Upper lobe of left lung (tissue), 6 donors: Measurements from ENCODE around the gene GLRA1. TPM values are rescaled to one million over a fixed set of nuclear protein-coding genes. Genes with fewer than 3 reads are reported as not detected.

Experiments used
- ATAC-seq, 2 donors: fragments of 200-7000 bp; cut with Tn5 transposase; one replicate each; pipeline ENCODE4 v1.9.1; 2022; ENCODE audit warnings: mild to moderate bottlenecking in 2 of 2, moderate library complexity in 2 of 2; ENCODE audit not compliant: low FRiP score in 2 of 2
- DNase-seq, 2 donors: peaks; one replicate each; pipeline ENCODE4 v3.0.0-alpha.2; 2019 to 2020
- H3K27ac ChIP-seq, 4 donors: fragments of 200-600 bp; sonication (generic); one replicate each; pipeline ENCODE4 v1.5.1; 2016 to 2019
- H3K27me3 ChIP-seq, 4 donors: fragments of 200-600 bp; sonication (generic); one replicate each; pipeline ENCODE4 v1.5.1; 2017 to 2019
- H3K36me3 ChIP-seq, 4 donors: fragments of 200-600 bp; sonication (generic); one replicate each; pipeline ENCODE4 v1.5.1; 2016 to 2019
- H3K4me1 ChIP-seq, 4 donors: fragments of 200-600 bp; sonication (generic); one replicate each; pipeline ENCODE4 v1.5.1; 2018 to 2019
- H3K4me3 ChIP-seq, 4 donors: fragments of 200-600 bp; sonication (generic); one replicate each; pipeline ENCODE4 v1.5.1; 2017 to 2019; ENCODE audit warnings: mild to moderate bottlenecking in 2 of 4, moderate library complexity in 1 of 4
- H3K9me3 ChIP-seq, 4 donors: fragments of 200-600 bp; sonication (generic); one replicate each; pipeline ENCODE4 v1.5.1; 2018 to 2019
- EP300 ChIP-seq, 4 donors: sonication (generic); formaldehyde crosslinking; IDR thresholded peaks; one replicate each; pipeline ENCODE4 v1.5.1; 2017; ENCODE audit warnings: antibody characterized with exemption in 4 of 4, control low read depth in 2 of 4
- POLR2A ChIP-seq, 4 donors: fragments of 450-650 bp; IDR thresholded peaks; one replicate each; pipeline ENCODE4 v1.5.1; 2016 to 2017; ENCODE audit warnings: antibody characterized with exemption in 4 of 4, mild to moderate bottlenecking in 2 of 4
- POLR2AphosphoS5 ChIP-seq, 2 donors: sonication (generic); formaldehyde crosslinking; IDR thresholded peaks; one replicate each; pipeline ENCODE4 v1.5.1; 2017; ENCODE audit warnings: antibody characterized with exemption in 2 of 2
- WGBS, 2 donors: methylation state at CpG; one replicate each; pipeline ENCODE4 v1.1.5; 2017 to 2018; 5-methylcytosine and 5-hydroxymethylcytosine counted together
- total RNA-seq, 6 donors: library from RNA; depleted of rRNA in 4 of 6; stranded (reverse); fragments of >200 nt in 4 of 6; gene quantifications; one replicate each; pipeline versions ENCODE4 v1.1.0 to v1.2.1, GENCODE V29; 2016 to 2021
- TF ChIP-seq, protein P1 (sequence below), 6 experiments: fragments of 450-650 bp in 4 of 6; fragments of 200-600 bp in 2 of 6; sonication (generic) in 2 of 6; IDR thresholded peaks; one replicate each; pipeline ENCODE4 v1.5.1; 2016 to 2019; ENCODE audit warnings: antibody characterized with exemption in 6 of 6
- donor health status: DM: no; HTN: no; CAD: no; lungs with moderate emphysema.
- donor health status: DM: no; HTN: yes; CAD: no; lungs with severe emphysema.

GLRA1 gene
- total RNA-seq, 6 donors from 2014 or later = not detected

- no peaks in the 10 kb centered on the region for H3K36me3 ChIP-seq
- H3K9me3 ChIP-seq = no peaks in the 10 kb centered on the region
- ATAC-seq = no peak
- H3K4me1 ChIP-seq = no peaks in the 10 kb centered on the region
- no peak for DNase-seq
- no peak overlapping the region for H3K4me3 ChIP-seq
- WGBS, 2 donors = 72 to 83% methylated on average over 9 of the region's 9 CpGs
- H3K27ac ChIP-seq = no peak overlapping the region
- TF ChIP-seq POLR2A (IDR thresholded peaks at IDR 0.05) (no peak), POLR2AphosphoS5 (IDR thresholded peaks at IDR 0.05) (no peak), EP300 (IDR thresholded peaks at IDR 0.05) (no peak)
- TF ChIP-seq, protein P1, sequence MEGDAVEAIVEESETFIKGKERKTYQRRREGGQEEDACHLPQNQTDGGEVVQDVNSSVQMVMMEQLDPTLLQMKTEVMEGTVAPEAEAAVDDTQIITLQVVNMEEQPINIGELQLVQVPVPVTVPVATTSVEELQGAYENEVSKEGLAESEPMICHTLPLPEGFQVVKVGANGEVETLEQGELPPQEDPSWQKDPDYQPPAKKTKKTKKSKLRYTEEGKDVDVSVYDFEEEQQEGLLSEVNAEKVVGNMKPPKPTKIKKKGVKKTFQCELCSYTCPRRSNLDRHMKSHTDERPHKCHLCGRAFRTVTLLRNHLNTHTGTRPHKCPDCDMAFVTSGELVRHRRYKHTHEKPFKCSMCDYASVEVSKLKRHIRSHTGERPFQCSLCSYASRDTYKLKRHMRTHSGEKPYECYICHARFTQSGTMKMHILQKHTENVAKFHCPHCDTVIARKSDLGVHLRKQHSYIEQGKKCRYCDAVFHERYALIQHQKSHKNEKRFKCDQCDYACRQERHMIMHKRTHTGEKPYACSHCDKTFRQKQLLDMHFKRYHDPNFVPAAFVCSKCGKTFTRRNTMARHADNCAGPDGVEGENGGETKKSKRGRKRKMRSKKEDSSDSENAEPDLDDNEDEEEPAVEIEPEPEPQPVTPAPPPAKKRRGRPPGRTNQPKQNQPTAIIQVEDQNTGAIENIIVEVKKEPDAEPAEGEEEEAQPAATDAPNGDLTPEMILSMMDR (IDR thresholded peaks at IDR 0.05) = no peak
- H3K27me3 ChIP-seq = no peaks in the 10 kb centered on the region
These were observed 39.3 kb downstream of the GLRA1 start for GRCh38 chr5:151885138-151885908.

DNA sequence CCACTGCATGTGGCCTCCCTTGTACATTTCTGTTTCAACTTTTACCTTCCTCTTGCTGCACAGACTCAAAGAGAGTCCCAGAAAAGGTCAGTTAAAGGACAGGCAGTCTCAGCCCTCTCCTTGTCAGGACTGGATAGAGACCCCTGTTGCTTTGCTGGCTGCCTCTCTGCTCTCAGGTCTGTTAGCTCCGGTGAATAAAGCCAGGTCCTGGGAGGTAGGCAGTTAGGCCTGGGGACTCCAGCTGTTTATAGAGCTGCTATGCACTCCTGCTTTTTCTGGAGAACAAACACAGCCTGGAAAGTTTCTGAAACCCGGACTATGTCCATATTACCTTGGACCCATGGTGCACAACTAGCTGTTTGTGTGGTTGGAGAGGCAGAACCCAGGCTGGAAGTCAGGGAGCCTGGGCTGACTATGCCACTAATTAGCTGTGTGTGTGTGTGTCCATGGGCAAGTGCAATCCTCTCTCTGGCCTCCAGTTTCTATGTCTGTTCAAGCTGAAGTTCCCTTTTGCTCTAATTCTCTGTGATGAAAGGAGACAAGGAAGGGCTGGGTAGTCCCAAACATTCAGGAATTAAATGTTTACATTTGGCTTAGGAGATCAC, 42.9 kb downstream of the GLRA1 start:
- Histone ChIP-seq H3K4me3 (no peak overlapping the region), H3K9me3 (peaks cover 0 to 3% (median 0%) of the 10 kb centered on the region in 4 donors), H3K27ac (no peak overlapping the region), H3K27me3 (no peaks in the 10 kb centered on the region), H3K36me3 (no peaks in the 10 kb centered on the region), H3K4me1 (no peaks in the 10 kb centered on the region)
- ATAC-seq = no peak
- no peak for TF ChIP-seq EP300 (IDR thresholded peaks at IDR 0.05)
- TF ChIP-seq, protein P1 (IDR thresholded peaks at IDR 0.05) = no peak
- TF ChIP-seq POLR2AphosphoS5 (IDR thresholded peaks at IDR 0.05) = no peak
- no peak for TF ChIP-seq POLR2A (IDR thresholded peaks at IDR 0.05)
- no peak for DNase-seq
- WGBS, 2 donors = 13 to 53% methylated on average over 1 to 2 of the region's 2 CpGs

GRCh38 chr5:151880324-151880723, 44.3 kb downstream of the GLRA1 start:
- no peak for DNase-seq
- TF ChIP-seq POLR2AphosphoS5 (IDR thresholded peaks at IDR 0.05) = no peak
- TF ChIP-seq, protein P1 (IDR thresholded peaks at IDR 0.05) = no peak
- no peak for ATAC-seq
- Histone ChIP-seq H3K9me3 (peaks cover 0 to 7% (median 0%) of the 10 kb centered on the region in 4 donors), H3K27ac (no peak overlapping the region), H3K4me3 (no peak overlapping the region), H3K27me3 (no peaks in the 10 kb centered on the region), H3K36me3 (no peaks in the 10 kb centered on the region), H3K4me1 (no peaks in the 10 kb centered on the region)

GRCh38 chr5:151873701-151874100, 51.0 kb downstream of the GLRA1 start:
- DNase-seq (no peak), ATAC-seq (no peak)
- Histone ChIP-seq H3K27ac (no peak overlapping the region), H3K4me3 (no peak overlapping the region), H3K27me3 (no peaks in the 10 kb centered on the region), H3K4me1 (no peaks in the 10 kb centered on the region), H3K36me3 (no peaks in the 10 kb centered on the region), H3K9me3 (peaks cover 0 to 7% (median 0%) of the 10 kb centered on the region in 4 donors)
- TF ChIP-seq POLR2AphosphoS5 (IDR thresholded peaks at IDR 0.05) (no peak), POLR2A (IDR thresholded peaks at IDR 0.05) (no peak), EP300 (IDR thresholded peaks at IDR 0.05) (no peak)
- TF ChIP-seq, protein P1 (IDR thresholded peaks at IDR 0.05) = no peak
- WGBS, 2 donors = 87 to 94% methylated on average over 3 of the region's 3 CpGs
